ENCODE results near the gene CLEC4A.
"Not testable (repeated sequence)": the region's sequence is repeated elsewhere in the genome, so short reads cannot be mapped to it uniquely, and the experiment has no call there.

DNA sequence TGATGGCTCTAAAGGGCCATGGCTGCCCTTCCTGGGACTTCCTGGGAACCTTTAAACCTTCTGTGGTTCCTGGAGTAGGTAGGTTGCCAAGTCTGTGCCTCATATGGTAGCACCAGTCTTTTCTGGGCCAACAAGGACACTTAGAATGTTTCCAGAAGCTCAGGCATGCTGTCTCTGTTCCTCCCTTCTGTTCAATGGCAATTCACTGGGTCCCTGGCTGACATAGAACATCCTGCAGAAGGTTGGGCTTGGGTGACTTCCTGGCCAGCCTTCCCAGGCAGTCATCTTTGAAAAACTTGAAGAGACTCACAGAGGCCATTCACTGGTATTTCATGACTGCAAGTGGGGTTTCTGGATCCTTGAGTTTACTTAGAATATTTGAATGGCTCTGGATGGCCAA, 57.9 kb downstream of the CLEC4A start:
- TF ChIP-seq, protein P1, sequence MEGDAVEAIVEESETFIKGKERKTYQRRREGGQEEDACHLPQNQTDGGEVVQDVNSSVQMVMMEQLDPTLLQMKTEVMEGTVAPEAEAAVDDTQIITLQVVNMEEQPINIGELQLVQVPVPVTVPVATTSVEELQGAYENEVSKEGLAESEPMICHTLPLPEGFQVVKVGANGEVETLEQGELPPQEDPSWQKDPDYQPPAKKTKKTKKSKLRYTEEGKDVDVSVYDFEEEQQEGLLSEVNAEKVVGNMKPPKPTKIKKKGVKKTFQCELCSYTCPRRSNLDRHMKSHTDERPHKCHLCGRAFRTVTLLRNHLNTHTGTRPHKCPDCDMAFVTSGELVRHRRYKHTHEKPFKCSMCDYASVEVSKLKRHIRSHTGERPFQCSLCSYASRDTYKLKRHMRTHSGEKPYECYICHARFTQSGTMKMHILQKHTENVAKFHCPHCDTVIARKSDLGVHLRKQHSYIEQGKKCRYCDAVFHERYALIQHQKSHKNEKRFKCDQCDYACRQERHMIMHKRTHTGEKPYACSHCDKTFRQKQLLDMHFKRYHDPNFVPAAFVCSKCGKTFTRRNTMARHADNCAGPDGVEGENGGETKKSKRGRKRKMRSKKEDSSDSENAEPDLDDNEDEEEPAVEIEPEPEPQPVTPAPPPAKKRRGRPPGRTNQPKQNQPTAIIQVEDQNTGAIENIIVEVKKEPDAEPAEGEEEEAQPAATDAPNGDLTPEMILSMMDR (IDR thresholded peaks at IDR 0.05; ENCODE audit: low read depth, low read length, poor library complexity, severe bottlenecking), result not testable (repeated sequence)
- not testable (repeated sequence) for TF ChIP-seq EZH2phosphoT487 (IDR thresholded peaks at IDR 0.05; ENCODE audit: borderline replicate concordance, low read length)
